HG03432 (cell line): ENCODE results near the gene TNRC6C.
A peak's percentile ranks its signal among the peaks of the same experiment; 100 is the strongest.

ENCODE experiments used
- ATAC-seq: cut with Tn5 transposase; IDR thresholded peaks from one replicate; pipeline ENCODE4 v1.9.1; 2021; ENCODE audit warnings: mild to moderate bottlenecking, moderate library complexity; ENCODE audit not compliant: unreplicated experiment

The TNRC6C gene

GRCh38 chr17:77957857-77958715 lies at the start of gene TNRC6C:
TSS of gene TNRC6C (plus strand) at chr17:77958703. CDS start at chr17:78004207, 45,504 bp downstream.
- peak; percentile 85 for ATAC-seq

- no peak for ATAC-seq
These were observed 49.3 kb upstream of the TNRC6C start for GRCh38 chr17:77909236-77909635.

- ATAC-seq = no peak
These were observed 48.7 kb upstream of the TNRC6C start for GRCh38 chr17:77909816-77910215.

GRCh38 chr17:77914385-77915254 lies 43.9 kb upstream of the TNRC6C start:
- no peak for ATAC-seq

GRCh38 chr17:77915594-77916021 lies 42.9 kb upstream of the TNRC6C start:
- ATAC-seq = no peak

GRCh38 chr17:77916264-77916663 lies 42.2 kb upstream of the TNRC6C start:
- ATAC-seq = no peak

- ATAC-seq = no peak
These were observed 41.6 kb upstream of the TNRC6C start for GRCh38 chr17:77916703-77917481.

GRCh38 chr17:77919276-77919675 lies 39.2 kb upstream of the TNRC6C start:
- ATAC-seq = no peak

- ATAC-seq = no peak
These were observed 35.4 kb upstream of the TNRC6C start for GRCh38 chr17:77923135-77923534.

- no peak for ATAC-seq
These were observed 34.6 kb upstream of the TNRC6C start for GRCh38 chr17:77923776-77924513.

- ATAC-seq = no peak
These were observed 33.7 kb upstream of the TNRC6C start for GRCh38 chr17:77924757-77925336.

GRCh38 chr17:77925831-77926543 lies 32.5 kb upstream of the TNRC6C start:
- ATAC-seq = no peak

GRCh38 chr17:77926981-77927380 lies 31.5 kb upstream of the TNRC6C start:
- no peak for ATAC-seq

- no peak for ATAC-seq
These were observed 30.6 kb upstream of the TNRC6C start for GRCh38 chr17:77927777-77928518.

- no peak for ATAC-seq
These were observed 29.9 kb upstream of the TNRC6C start for GRCh38 chr17:77928519-77929179.

- no peak for ATAC-seq
These were observed 29.3 kb upstream of the TNRC6C start for GRCh38 chr17:77929180-77929564.

- ATAC-seq = no peak
These were observed 28.5 kb upstream of the TNRC6C start for GRCh38 chr17:77929871-77930436.
